Spleen (tissue), 7 donors: Measurements from ENCODE around the gene SLC22A4.

Experiments used
- CTCF ChIP-seq, 11 experiments: fragments of 200-600 bp in 7 of 11; fragments of 450-650 bp in 4 of 11; sonication (generic) in 4 of 11; IDR thresholded peaks in 8 of 11; conservative IDR thresholded peaks in 3 of 11; 1 replicate in 7 of 11; 2 replicates in 4 of 11; pipeline versions ENCODE4 v1.4.0 to v1.8.0; 2016 to 2021; ENCODE audit warnings: antibody characterized with exemption in 11 of 11, inconsistent platforms in 4 of 11, mild to moderate bottlenecking in 1 of 11
- POLR2A ChIP-seq, 3 donors: fragments of 450-650 bp; IDR thresholded peaks; one replicate each; pipeline ENCODE4 v1.5.1; 2017; ENCODE audit warnings: antibody characterized with exemption in 3 of 3, mild to moderate bottlenecking in 1 of 3
- donor health status: DM: no; HTN: no; CAD: no; lungs with moderate emphysema.
- donor health status: DM: no; HTN: no; CAD: no.
- donor health status: DM: no; HTN: no; CAD: no.

DNA sequence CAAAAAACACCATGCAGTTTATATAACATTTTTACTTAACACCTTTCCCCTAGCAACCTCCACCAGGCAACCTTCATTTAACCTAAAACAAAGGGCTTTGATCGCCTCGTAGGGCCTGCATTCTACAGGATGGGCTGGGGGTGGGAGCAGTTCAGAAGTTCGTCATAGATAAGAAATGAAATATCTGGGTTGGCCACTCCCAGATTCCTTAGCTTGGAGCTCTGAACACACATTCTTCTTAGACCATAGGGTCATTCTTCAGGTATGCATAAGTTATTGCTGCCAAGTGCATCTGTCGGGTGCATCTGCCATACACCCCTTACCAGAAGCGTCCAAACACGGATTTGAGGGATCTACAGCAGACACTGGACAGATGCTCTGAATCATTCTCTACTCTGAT, 71.0 kb downstream of the SLC22A4 start:
- TF ChIP-seq CTCF (IDR thresholded peaks at IDR 0.05 in 8 of 11, conservative IDR thresholded peaks at IDR 0.05 in 3 of 11) (no peak), POLR2A (IDR thresholded peaks at IDR 0.05) (no peak)
